Measurements from ENCODE around the gene MB.

The MB gene

DNA sequence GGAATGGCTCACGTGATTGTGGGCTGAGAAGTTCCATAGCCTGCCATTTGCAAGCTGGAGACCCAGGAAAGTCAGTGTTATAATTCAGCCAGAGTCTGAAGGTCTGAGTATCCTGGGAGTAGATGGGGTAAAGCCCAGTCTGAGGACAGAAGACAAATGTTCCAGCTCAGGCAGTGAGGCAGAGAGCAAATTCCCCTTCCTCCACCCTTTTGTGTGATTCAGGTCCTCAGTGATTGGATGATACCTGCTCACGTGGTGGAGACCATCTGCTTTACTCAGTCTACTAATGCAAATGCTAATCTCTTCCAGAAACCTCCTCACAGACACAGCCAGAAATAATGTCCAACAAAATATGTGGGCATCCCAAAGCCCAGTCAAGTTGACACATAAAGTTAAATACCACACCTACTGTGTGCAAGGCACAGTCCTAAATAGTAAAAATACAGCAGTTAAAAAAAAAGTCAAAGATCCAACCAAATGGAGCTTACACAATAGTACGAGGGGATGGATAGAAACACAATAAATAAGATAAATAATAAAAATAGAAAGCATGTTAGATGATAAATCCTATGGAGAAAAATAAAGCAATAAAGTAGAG, 17.9 kb upstream of the MB start:
- Histone ChIP-seq H3K79me2 (ENCODE audit: insufficient read depth, low read depth) (no peaks in the 10 kb centered on the region), H3K9ac (no peak overlapping the region), H3K4me3 (IDR thresholded peaks at IDR 0.05; ENCODE audit: insufficient read depth, low read depth, low read length) (no peak overlapping the region), H3K36me3 (ENCODE audit: insufficient read depth) (no peaks in the 10 kb centered on the region), H2AFZ (ENCODE audit: low read depth) (no peak overlapping the region), H3K27me3 (ENCODE audit: insufficient read depth, low read depth) (no peaks in the 10 kb centered on the region), H3K27ac (no peak overlapping the region), H3K4me1 (ENCODE audit: low read depth, poor library complexity, severe bottlenecking) (no peaks in the 10 kb centered on the region), H3K4me2 (no peak overlapping the region), H4K20me1 (ENCODE audit: insufficient read depth) (no peaks in the 10 kb centered on the region)
- TF ChIP-seq CTCF (conservative IDR thresholded peaks at IDR 0.05; ENCODE audit: low read depth, low read length), result no peak

GRCh38 chr22:35634015-35634414, 16.9 kb upstream of the MB start:
- no peak overlapping the region for H3K4me2 ChIP-seq
- H3K27ac ChIP-seq, result no peak overlapping the region
- no peak for TF ChIP-seq CTCF (conservative IDR thresholded peaks at IDR 0.05; ENCODE audit: low read depth, low read length)
- no peaks in the 10 kb centered on the region for H3K27me3 ChIP-seq (ENCODE audit: insufficient read depth, low read depth)
- H3K4me1 ChIP-seq (ENCODE audit: low read depth, poor library complexity, severe bottlenecking), result peaks cover 10% of the 10 kb centered on the region
- no peaks in the 10 kb centered on the region for H3K79me2 ChIP-seq (ENCODE audit: insufficient read depth, low read depth)
- no peak overlapping the region for H2AFZ ChIP-seq (ENCODE audit: low read depth)
- no peaks in the 10 kb centered on the region for H4K20me1 ChIP-seq (ENCODE audit: insufficient read depth)
- H3K9ac ChIP-seq, result no peak overlapping the region
- no peak overlapping the region for H3K4me3 ChIP-seq (IDR thresholded peaks at IDR 0.05; ENCODE audit: insufficient read depth, low read depth, low read length)
- H3K36me3 ChIP-seq (ENCODE audit: insufficient read depth), result no peaks in the 10 kb centered on the region

DNA sequence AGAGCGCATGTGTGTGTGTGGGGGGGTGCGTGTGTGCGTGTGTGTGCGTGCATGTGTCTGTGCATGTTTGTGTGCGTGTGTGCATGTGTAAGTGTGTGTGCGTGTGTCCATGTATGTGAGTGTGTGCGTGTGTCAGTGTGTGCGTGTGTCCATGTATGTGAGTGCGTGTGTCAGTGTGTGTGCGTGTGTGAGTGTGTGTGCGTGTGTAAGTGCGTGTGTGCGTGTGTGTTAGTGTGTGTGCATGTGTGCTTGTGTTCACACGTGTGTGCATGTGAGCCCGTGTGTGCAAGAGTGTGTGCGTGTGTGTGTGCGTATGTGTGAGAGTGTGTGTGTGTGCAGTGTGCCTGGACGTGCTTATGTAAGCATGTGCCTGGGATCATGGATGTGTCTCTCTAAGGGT, 16.4 kb upstream of the MB start:
- Histone ChIP-seq H3K79me2 (ENCODE audit: insufficient read depth, low read depth) (no peaks in the 10 kb centered on the region), H3K4me2 (no peak overlapping the region), H3K27me3 (ENCODE audit: insufficient read depth, low read depth) (no peaks in the 10 kb centered on the region), H3K27ac (no peak overlapping the region), H3K9ac (no peak overlapping the region), H4K20me1 (ENCODE audit: insufficient read depth) (no peaks in the 10 kb centered on the region), H3K4me1 (ENCODE audit: low read depth, poor library complexity, severe bottlenecking) (peaks cover 13% of the 10 kb centered on the region), H3K36me3 (ENCODE audit: insufficient read depth) (no peaks in the 10 kb centered on the region), H2AFZ (ENCODE audit: low read depth) (no peak overlapping the region), H3K4me3 (IDR thresholded peaks at IDR 0.05; ENCODE audit: insufficient read depth, low read depth, low read length) (no peak overlapping the region)
- TF ChIP-seq CTCF (conservative IDR thresholded peaks at IDR 0.05; ENCODE audit: low read depth, low read length), result no peak

GRCh38 chr22:35632935-35633334, 15.8 kb upstream of the MB start:
- Histone ChIP-seq H3K27ac (no peak overlapping the region), H3K4me1 (ENCODE audit: low read depth, poor library complexity, severe bottlenecking) (peaks cover 17% of the 10 kb centered on the region), H3K36me3 (ENCODE audit: insufficient read depth) (no peaks in the 10 kb centered on the region), H3K79me2 (ENCODE audit: insufficient read depth, low read depth) (no peaks in the 10 kb centered on the region), H3K4me3 (IDR thresholded peaks at IDR 0.05; ENCODE audit: insufficient read depth, low read depth, low read length) (no peak overlapping the region), H3K9ac (no peak overlapping the region), H2AFZ (ENCODE audit: low read depth) (no peak overlapping the region), H3K27me3 (ENCODE audit: insufficient read depth, low read depth) (no peaks in the 10 kb centered on the region), H4K20me1 (ENCODE audit: insufficient read depth) (no peaks in the 10 kb centered on the region), H3K4me2 (no peak overlapping the region)
- TF ChIP-seq CTCF (conservative IDR thresholded peaks at IDR 0.05; ENCODE audit: low read depth, low read length), result no peak
